ENCODE data around the gene LAMA2.

DNA sequence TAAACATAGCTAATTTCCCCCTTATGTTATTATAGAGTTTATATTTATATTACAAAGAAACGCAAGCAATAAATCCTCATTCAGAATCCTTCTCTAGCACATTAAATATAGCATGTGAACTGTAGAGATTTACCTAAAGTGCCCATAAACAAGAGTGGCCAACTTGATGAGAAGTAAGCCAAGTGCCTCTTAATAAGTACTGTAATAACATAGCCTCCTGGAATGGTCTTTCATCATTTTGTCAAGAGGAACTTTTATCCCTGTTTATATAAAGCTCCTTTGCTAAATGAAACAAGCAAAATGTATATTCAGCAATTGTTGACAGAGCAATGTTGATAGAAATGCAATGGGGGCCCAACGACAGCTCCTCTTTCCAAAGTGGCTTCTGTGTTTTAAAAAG, 632.1 kb downstream of the LAMA2 start:
- TF ChIP-seq, protein P1, sequence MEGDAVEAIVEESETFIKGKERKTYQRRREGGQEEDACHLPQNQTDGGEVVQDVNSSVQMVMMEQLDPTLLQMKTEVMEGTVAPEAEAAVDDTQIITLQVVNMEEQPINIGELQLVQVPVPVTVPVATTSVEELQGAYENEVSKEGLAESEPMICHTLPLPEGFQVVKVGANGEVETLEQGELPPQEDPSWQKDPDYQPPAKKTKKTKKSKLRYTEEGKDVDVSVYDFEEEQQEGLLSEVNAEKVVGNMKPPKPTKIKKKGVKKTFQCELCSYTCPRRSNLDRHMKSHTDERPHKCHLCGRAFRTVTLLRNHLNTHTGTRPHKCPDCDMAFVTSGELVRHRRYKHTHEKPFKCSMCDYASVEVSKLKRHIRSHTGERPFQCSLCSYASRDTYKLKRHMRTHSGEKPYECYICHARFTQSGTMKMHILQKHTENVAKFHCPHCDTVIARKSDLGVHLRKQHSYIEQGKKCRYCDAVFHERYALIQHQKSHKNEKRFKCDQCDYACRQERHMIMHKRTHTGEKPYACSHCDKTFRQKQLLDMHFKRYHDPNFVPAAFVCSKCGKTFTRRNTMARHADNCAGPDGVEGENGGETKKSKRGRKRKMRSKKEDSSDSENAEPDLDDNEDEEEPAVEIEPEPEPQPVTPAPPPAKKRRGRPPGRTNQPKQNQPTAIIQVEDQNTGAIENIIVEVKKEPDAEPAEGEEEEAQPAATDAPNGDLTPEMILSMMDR (IDR thresholded peaks at IDR 0.05; ENCODE audit: poor library complexity, severe bottlenecking), result no peak
- no peak for TF ChIP-seq POLR2AphosphoS5 (IDR thresholded peaks at IDR 0.05)
- TF ChIP-seq EP300 (conservative IDR thresholded peaks at IDR 0.05; ENCODE audit: poor library complexity, severe bottlenecking), result no peak
